Stimulated activated CD8-positive, alpha-beta memory T cell treated with anti-CD3 and anti-CD28 coated beads, Interleukin-7, amount 100 ng/mL, for 4 hours (primary cell): ENCODE data around the gene INPP5J.
"Not testable (repeated sequence)": the region's sequence is repeated elsewhere in the genome, so short reads cannot be mapped to it uniquely, and the experiment has no call there.

Experiments
- DNase-seq, 2 donors: peaks; one replicate each; pipeline ENCODE4 v3.0.0-alpha.2; 2020; ENCODE audit warnings: low read depth in 2 of 2

Gene INPP5J

GRCh38 chr22:31086703-31087330 is 35.9 kb upstream of the INPP5J start:
- DNase-seq, result no peak

GRCh38 chr22:31087744-31088215 is 35.0 kb upstream of the INPP5J start:
- DNase-seq, result no peak

- no peak for DNase-seq
These were observed 34.4 kb upstream of the INPP5J start for GRCh38 chr22:31088233-31088986.

GRCh38 chr22:31089160-31090100 is 33.3 kb upstream of the INPP5J start:
- DNase-seq, result no peak

GRCh38 chr22:31090217-31091085 is 32.3 kb upstream of the INPP5J start:
- no peak for DNase-seq

GRCh38 chr22:31091106-31091975 is 31.4 kb upstream of the INPP5J start:
- no peak for DNase-seq

- no peak for DNase-seq
These were observed 30.6 kb upstream of the INPP5J start for GRCh38 chr22:31092161-31092560.

GRCh38 chr22:31093086-31093850 is 29.5 kb upstream of the INPP5J start:
- DNase-seq, result no peak

GRCh38 chr22:31094021-31094551 is 28.7 kb upstream of the INPP5J start:
- no peak for DNase-seq

- no peak for DNase-seq
These were observed 28.0 kb upstream of the INPP5J start for GRCh38 chr22:31094741-31095140.

GRCh38 chr22:31095637-31096249 is 27.0 kb upstream of the INPP5J start:
- no peak for DNase-seq

GRCh38 chr22:31096657-31097279 is 26.0 kb upstream of the INPP5J start:
- no peak for DNase-seq

GRCh38 chr22:31097539-31097938 is 25.2 kb upstream of the INPP5J start:
- DNase-seq, result not testable (repeated sequence)

- DNase-seq, result no peak
These were observed 24.7 kb upstream of the INPP5J start for GRCh38 chr22:31097941-31098631.

GRCh38 chr22:31098632-31099110 is 24.1 kb upstream of the INPP5J start:
- DNase-seq, result no peak

GRCh38 chr22:31099386-31099785 is 23.4 kb upstream of the INPP5J start:
- DNase-seq, result no peak
